DOHH2 (cell line): ENCODE data around the gene KCTD21.

Experiments used
- H3F3A ChIP-seq: fragments of 200-600 bp; sonication (generic), shearing (Covaris generic); 2 replicates; pipeline ENCODE4 v1.6.0; 2016; ENCODE audit warnings: antibody characterized with exemption, mild to moderate bottlenecking; ENCODE audit not compliant: control insufficient read depth, insufficient read depth
- H3K27ac ChIP-seq: fragments of 200-600 bp; sonication (generic); 2 replicates; pipeline ENCODE4 v1.5.1; 2014; ENCODE audit warnings: low read depth, mild to moderate bottlenecking, low read length, moderate library complexity
- H3K27me3 ChIP-seq: fragments of 200-600 bp; sonication (generic); 2 replicates; pipeline ENCODE4 v1.6.1; 2014; ENCODE audit warnings: mild to moderate bottlenecking, low read length, mixed read lengths; ENCODE audit not compliant: control insufficient read depth
- H3K36me3 ChIP-seq: fragments of 200-600 bp; sonication (generic); 2 replicates; pipeline ENCODE4 v1.6.1; 2014; ENCODE audit warnings: mild to moderate bottlenecking, low read length, moderate library complexity, mixed read lengths; ENCODE audit not compliant: control insufficient read depth
- H3K4me1 ChIP-seq: fragments of 200-600 bp; sonication (generic); 2 replicates; pipeline ENCODE4 v1.6.1; 2014; ENCODE audit warnings: mild to moderate bottlenecking, low read length, mixed read lengths; ENCODE audit not compliant: control insufficient read depth
- H3K4me2 ChIP-seq: fragments of 200-600 bp; sonication (generic); 2 replicates; pipeline ENCODE4 v1.6.0; 2014; ENCODE audit warnings: mild to moderate bottlenecking, low read length, moderate library complexity
- H3K4me3 ChIP-seq: fragments of 200-600 bp; sonication (generic); 2 replicates; pipeline ENCODE4 v1.5.1; 2014; ENCODE audit warnings: mild to moderate bottlenecking, low read length, mixed read lengths
- H3K79me2 ChIP-seq: fragments of 200-600 bp; sonication (generic); 2 replicates; pipeline ENCODE4 v1.6.1; 2014; ENCODE audit warnings: mild to moderate bottlenecking, low read length, mixed read lengths; ENCODE audit not compliant: control insufficient read depth
- H3K9me2 ChIP-seq: fragments of 200-600 bp; sonication (generic); replicated peaks from 2 replicates; pipeline ENCODE4 v1.6.1; 2014; ENCODE audit warnings: mild to moderate bottlenecking, low read length, mixed read lengths; ENCODE audit not compliant: control insufficient read depth
- H3K9me3 ChIP-seq: fragments of 200-600 bp; sonication (generic); 2 replicates; pipeline ENCODE4 v1.6.1; 2014; ENCODE audit warnings: antibody characterized with exemption, low read length, mixed read lengths; ENCODE audit not compliant: control insufficient read depth, insufficient read depth
- H4K20me1 ChIP-seq: fragments of 200-600 bp; sonication (generic); 2 replicates; pipeline ENCODE4 v1.6.0; 2014; ENCODE audit warnings: low read depth, mild to moderate bottlenecking, antibody characterized with exemption, low read length, moderate library complexity; ENCODE audit not compliant: control insufficient read depth, insufficient read depth
- CTCF ChIP-seq: fragments of 200-600 bp; sonication (generic); IDR thresholded peaks from one replicate; pipeline ENCODE4 v1.5.1; 2014; ENCODE audit warnings: antibody characterized with exemption, mild to moderate bottlenecking, low read depth, low read length; ENCODE audit not compliant: poor library complexity, severe bottlenecking
- EZH2phosphoT487 ChIP-seq: fragments of 200-600 bp; sonication (generic); IDR thresholded peaks from 2 replicates; pipeline ENCODE4 v1.6.1; 2017; ENCODE audit warnings: borderline replicate concordance, mild to moderate bottlenecking, antibody characterized with exemption, low read length, moderate library complexity, mixed read lengths

The KCTD21 gene

DNA sequence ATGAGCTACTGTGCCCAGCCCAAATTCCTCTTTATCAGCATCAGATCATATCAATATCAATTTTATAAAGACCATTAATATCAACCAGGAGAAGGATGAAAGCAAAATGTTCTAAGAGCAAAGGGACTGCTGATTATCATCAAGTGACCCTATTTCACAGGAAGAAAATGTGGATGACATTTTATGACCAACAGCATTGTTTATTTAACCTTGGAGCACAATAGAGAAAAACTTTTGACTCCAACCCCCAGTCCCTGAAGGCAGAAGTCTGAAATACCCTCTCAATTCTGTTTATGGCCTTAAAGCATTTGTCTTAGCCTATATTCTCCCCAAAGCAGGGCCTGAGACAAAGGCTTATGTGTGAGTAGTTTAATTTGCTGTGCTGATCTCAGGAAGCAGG lies 37.7 kb downstream of the KCTD21 start:
- Histone ChIP-seq H3K9me2 (no peaks in the 10 kb centered on the region), H3K4me2 (no peak overlapping the region), H4K20me1 (no peaks in the 10 kb centered on the region), H3K4me1 (no peaks in the 10 kb centered on the region), H3K9me3 (no peaks in the 10 kb centered on the region), H3K27ac (no peak overlapping the region), H3K27me3 (no peaks in the 10 kb centered on the region), H3K36me3 (no peaks in the 10 kb centered on the region), H3F3A (no peaks in the 10 kb centered on the region), H3K79me2 (no peaks in the 10 kb centered on the region), H3K4me3 (no peak overlapping the region)
- TF ChIP-seq EZH2phosphoT487 (no peak), CTCF (no peak)

GRCh38 chr11:78150346-78150745 lies 38.1 kb downstream of the KCTD21 start:
- Histone ChIP-seq H3K4me2 (no peak overlapping the region), H3K4me1 (no peaks in the 10 kb centered on the region), H3K9me3 (no peaks in the 10 kb centered on the region), H3K36me3 (no peaks in the 10 kb centered on the region), H3K27ac (no peak overlapping the region), H3K79me2 (no peaks in the 10 kb centered on the region), H3K9me2 (no peaks in the 10 kb centered on the region), H3K4me3 (no peak overlapping the region), H3K27me3 (no peaks in the 10 kb centered on the region), H4K20me1 (no peaks in the 10 kb centered on the region), H3F3A (no peaks in the 10 kb centered on the region)
- TF ChIP-seq CTCF = no peak
- TF ChIP-seq EZH2phosphoT487 = no peak

DNA sequence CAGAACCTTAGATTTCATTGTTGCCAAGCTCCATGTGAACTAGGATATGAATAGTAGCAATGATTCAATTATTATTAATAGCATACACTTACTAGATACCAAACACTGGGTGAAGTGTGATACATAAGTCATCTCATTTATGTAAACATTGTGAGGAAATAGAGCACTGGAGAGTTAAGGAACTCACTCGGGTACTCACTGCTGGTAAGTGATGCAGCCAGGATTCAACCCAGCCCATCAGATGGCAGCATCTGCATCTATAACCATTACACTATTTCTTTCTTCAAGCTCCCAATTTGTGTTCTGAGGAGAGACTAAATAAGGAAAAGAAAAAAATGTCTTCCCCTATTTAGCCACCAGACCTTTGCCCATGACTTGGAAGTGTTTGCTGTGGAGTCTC lies 38.8 kb downstream of the KCTD21 start:
- no peaks in the 10 kb centered on the region for H3K27me3 ChIP-seq
- H3K4me1 ChIP-seq = no peaks in the 10 kb centered on the region
- TF ChIP-seq CTCF (no peak), EZH2phosphoT487 (no peak)
- no peaks in the 10 kb centered on the region for H3K9me3 ChIP-seq
- no peaks in the 10 kb centered on the region for H3K36me3 ChIP-seq
- no peak overlapping the region for H3K4me2 ChIP-seq
- H4K20me1 ChIP-seq = no peaks in the 10 kb centered on the region
- H3K79me2 ChIP-seq = no peaks in the 10 kb centered on the region
- H3F3A ChIP-seq = no peaks in the 10 kb centered on the region
- no peak overlapping the region for H3K4me3 ChIP-seq
- H3K27ac ChIP-seq = no peak overlapping the region
- no peaks in the 10 kb centered on the region for H3K9me2 ChIP-seq

GRCh38 chr11:78147807-78148206 lies 40.6 kb downstream of the KCTD21 start:
- no peaks in the 10 kb centered on the region for H3K9me3 ChIP-seq
- no peaks in the 10 kb centered on the region for H3K79me2 ChIP-seq
- H3K36me3 ChIP-seq = no peaks in the 10 kb centered on the region
- H3K27ac ChIP-seq = no peak overlapping the region
- TF ChIP-seq EZH2phosphoT487 = no peak
- no peak for TF ChIP-seq CTCF
- no peaks in the 10 kb centered on the region for H4K20me1 ChIP-seq
- H3K4me2 ChIP-seq = no peak overlapping the region
- no peaks in the 10 kb centered on the region for H3F3A ChIP-seq
- H3K9me2 ChIP-seq = no peaks in the 10 kb centered on the region
- peaks cover 9% of the 10 kb centered on the region for H3K4me1 ChIP-seq
- no peak overlapping the region for H3K4me3 ChIP-seq
- no peaks in the 10 kb centered on the region for H3K27me3 ChIP-seq
